Loucy (cell line): ENCODE data around the gene CYLD.

Experiments
- CTCF ChIP-seq: fragments of 200-600 bp; sonication (generic); conservative IDR thresholded peaks from 2 replicates; pipeline ENCODE4 v1.5.1; 2014; ENCODE audit warnings: mild to moderate bottlenecking, antibody characterized with exemption, low read length
- EZH2phosphoT487 ChIP-seq: fragments of 200-600 bp; IDR thresholded peaks from 2 replicates; pipeline ENCODE4 v1.6.1; 2018; ENCODE audit warnings: antibody characterized with exemption, mild to moderate bottlenecking, moderate library complexity, borderline replicate concordance

GRCh38 chr16:50845296-50845695 lies 103.4 kb downstream of the CYLD start:
- no peak for TF ChIP-seq CTCF
- TF ChIP-seq EZH2phosphoT487: no peak
